ENCODE results near the gene PCNT. TPM values are rescaled to one million over a fixed set of nuclear protein-coding genes. Genes with fewer than 3 reads are reported as not detected.

PCNT gene
- total RNA-seq, 1 experiment from 2014 or later = 39.6 TPM

DNA sequence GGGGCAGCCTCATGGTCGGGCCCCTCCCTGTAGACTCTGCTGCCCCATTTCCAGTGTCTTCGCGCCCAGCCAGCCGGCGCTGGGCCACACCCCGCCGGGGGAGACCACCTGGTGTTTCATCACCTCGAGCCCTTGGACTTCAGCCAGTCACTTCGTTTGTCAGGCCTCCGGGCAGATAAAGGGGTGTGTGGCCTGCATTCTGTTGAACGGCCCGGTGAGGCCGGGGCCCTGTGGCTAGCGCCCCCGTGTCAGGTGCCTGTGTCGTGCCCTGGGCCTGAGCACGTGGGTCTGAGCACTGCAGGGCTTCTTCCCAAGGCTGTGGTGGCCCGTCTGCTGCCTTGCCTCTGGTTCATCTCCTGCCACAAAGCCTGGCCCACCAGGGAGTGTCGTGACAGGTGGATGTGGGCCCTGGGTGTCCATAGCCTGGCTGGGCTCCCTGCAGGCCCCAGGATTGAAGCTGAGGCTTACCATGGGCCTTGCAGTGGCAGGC lies 69.5 kb downstream of the PCNT start:
- no peak for DNase-seq
- H2BK12ac ChIP-seq (ENCODE audit: insufficient read length, low read depth, low read length) = no peak overlapping the region
- Mint-ChIP-seq H3K4me1 (no peaks in the 10 kb centered on the region), H3K27me3 (ENCODE audit: low read depth) (no peaks in the 10 kb centered on the region), H3K9me3 (no peaks in the 10 kb centered on the region), H3K36me3 (ENCODE audit: insufficient read depth in 1 of 3, low read depth in 3 of 3) (peaks cover 22 to 51% (median 42%) of the 10 kb centered on the region in 3 experiments; a peak in 6 of 7 replicates), H3K4me3 (no peak overlapping the region), H3K27ac (peak overlapping the region in 1 of 3 experiments; percentile 68; a peak in 2 of 7 replicates)
- no peak overlapping the region for H3K18ac ChIP-seq (ENCODE audit: insufficient read length, low read depth, low read length)
- H3K9me3 ChIP-seq (ENCODE audit: control insufficient read depth, low read depth, low read length) = no peaks in the 10 kb centered on the region
- no peaks in the 10 kb centered on the region for H3K27me3 ChIP-seq (ENCODE audit: insufficient read depth, low read length)
- no peak overlapping the region for H3K14ac ChIP-seq (ENCODE audit: insufficient read depth, low read length)
- no peak overlapping the region for H3K4ac ChIP-seq (ENCODE audit: low read depth, low read length)
- no peaks in the 10 kb centered on the region for H4K20me1 ChIP-seq (ENCODE audit: control insufficient read depth, insufficient read depth, insufficient read length)
- H3K56ac ChIP-seq (ENCODE audit: insufficient read length, low read depth, low read length) = no peak overlapping the region
- no peak overlapping the region for H4K5ac ChIP-seq (ENCODE audit: insufficient read length, low read depth, low read length)
- no peak overlapping the region for H2BK20ac ChIP-seq (ENCODE audit: low read depth, low read length, poor library complexity, severe bottlenecking)
- H2AFZ ChIP-seq (ENCODE audit: low read length) = no peak overlapping the region
- H2BK15ac ChIP-seq (ENCODE audit: low read depth, low read length) = no peak overlapping the region
- no peak overlapping the region for H2BK120ac ChIP-seq (ENCODE audit: low read depth, low read length, poor library complexity, severe bottlenecking)
- H3K79me1 ChIP-seq (ENCODE audit: insufficient read depth, low read depth, low read length, poor library complexity, severe bottlenecking) = no peaks in the 10 kb centered on the region
- H2BK5ac ChIP-seq (ENCODE audit: insufficient read length, low read length) = no peak overlapping the region
- no peaks in the 10 kb centered on the region for H3K4me1 ChIP-seq (ENCODE audit: insufficient read depth, low read length)
- H3K4me2 ChIP-seq (ENCODE audit: insufficient read depth, insufficient read length, low read length) = no peak overlapping the region
- no peak overlapping the region for H3T11ph ChIP-seq (ENCODE audit: low read length)
- H4K91ac ChIP-seq (ENCODE audit: insufficient read length, low read depth, low read length) = no peak overlapping the region
- H2AK5ac ChIP-seq (ENCODE audit: insufficient read length, low read length) = no peak overlapping the region
- H3K9ac ChIP-seq (ENCODE audit: extremely low read depth, insufficient read length, low read length) = no peak overlapping the region
- WGBS (ENCODE audit: extremely low coverage, insufficient read length, low lambda C conversion rate) = no CpG with 5 or more reads among the region's 19 CpGs
- H4K8ac ChIP-seq (replicated peaks; ENCODE audit: insufficient read length, low read depth, low read length) = no peak overlapping the region
- no peaks in the 10 kb centered on the region for H3K79me2 ChIP-seq (ENCODE audit: insufficient read depth, low read length)
- no peak overlapping the region for H3K23ac ChIP-seq (ENCODE audit: insufficient read length, low read depth, low read length)
- H3K23me2 ChIP-seq (ENCODE audit: insufficient read length, low read depth, low read length, poor library complexity, severe bottlenecking) = no peaks in the 10 kb centered on the region
- TF ChIP-seq, protein P1, sequence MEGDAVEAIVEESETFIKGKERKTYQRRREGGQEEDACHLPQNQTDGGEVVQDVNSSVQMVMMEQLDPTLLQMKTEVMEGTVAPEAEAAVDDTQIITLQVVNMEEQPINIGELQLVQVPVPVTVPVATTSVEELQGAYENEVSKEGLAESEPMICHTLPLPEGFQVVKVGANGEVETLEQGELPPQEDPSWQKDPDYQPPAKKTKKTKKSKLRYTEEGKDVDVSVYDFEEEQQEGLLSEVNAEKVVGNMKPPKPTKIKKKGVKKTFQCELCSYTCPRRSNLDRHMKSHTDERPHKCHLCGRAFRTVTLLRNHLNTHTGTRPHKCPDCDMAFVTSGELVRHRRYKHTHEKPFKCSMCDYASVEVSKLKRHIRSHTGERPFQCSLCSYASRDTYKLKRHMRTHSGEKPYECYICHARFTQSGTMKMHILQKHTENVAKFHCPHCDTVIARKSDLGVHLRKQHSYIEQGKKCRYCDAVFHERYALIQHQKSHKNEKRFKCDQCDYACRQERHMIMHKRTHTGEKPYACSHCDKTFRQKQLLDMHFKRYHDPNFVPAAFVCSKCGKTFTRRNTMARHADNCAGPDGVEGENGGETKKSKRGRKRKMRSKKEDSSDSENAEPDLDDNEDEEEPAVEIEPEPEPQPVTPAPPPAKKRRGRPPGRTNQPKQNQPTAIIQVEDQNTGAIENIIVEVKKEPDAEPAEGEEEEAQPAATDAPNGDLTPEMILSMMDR (conservative IDR thresholded peaks at IDR 0.05) = no peak
- no peak overlapping the region for H3K27ac ChIP-seq (ENCODE audit: insufficient read length, low read depth, low read length)

All from H9 (cell line).